ENCODE results near the gene SLC2A2. TPM values are rescaled to one million over a fixed set of nuclear protein-coding genes. Genes with fewer than 3 reads are reported as not detected.

The SLC2A2 gene
- total RNA-seq, 1 donor from 2014 or later, result not detected

DNA sequence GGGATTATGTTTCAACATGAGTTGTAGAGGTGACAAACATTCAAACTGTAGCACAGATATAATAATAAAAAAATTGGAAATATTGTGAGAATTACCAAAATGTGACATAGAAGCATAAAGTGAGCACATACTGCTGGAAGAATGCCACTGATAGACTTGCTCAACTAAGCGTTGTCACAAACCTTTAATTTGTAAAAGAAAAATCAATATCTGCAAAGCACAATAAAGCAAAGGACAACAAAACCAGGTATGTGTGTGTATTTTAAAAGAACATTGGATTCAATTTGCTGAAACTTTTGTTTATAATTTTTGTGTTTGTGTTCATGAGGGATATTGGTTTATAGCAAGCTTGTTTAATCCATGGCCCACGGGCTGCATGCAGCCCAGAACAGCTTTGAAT lies 77.3 kb downstream of the SLC2A2 start:
- H3K27ac ChIP-seq, result no peak overlapping the region
- no peak for DNase-seq (ENCODE audit: extremely low spot score in 2 of 2)
- no peaks in the 10 kb centered on the region for H3K9me3 ChIP-seq
- intact Hi-C loops (cut with DNase I), result no loop called here
- H3K4me1 ChIP-seq, result no peaks in the 10 kb centered on the region
- TF ChIP-seq POLR2AphosphoS5 (IDR thresholded peaks at IDR 0.05; ENCODE audit: insufficient read depth in 1 of 2, low read depth in 1 of 2), result no peak
- no peak for TF ChIP-seq POLR2A (IDR thresholded peaks at IDR 0.05)
- TF ChIP-seq, protein P1, sequence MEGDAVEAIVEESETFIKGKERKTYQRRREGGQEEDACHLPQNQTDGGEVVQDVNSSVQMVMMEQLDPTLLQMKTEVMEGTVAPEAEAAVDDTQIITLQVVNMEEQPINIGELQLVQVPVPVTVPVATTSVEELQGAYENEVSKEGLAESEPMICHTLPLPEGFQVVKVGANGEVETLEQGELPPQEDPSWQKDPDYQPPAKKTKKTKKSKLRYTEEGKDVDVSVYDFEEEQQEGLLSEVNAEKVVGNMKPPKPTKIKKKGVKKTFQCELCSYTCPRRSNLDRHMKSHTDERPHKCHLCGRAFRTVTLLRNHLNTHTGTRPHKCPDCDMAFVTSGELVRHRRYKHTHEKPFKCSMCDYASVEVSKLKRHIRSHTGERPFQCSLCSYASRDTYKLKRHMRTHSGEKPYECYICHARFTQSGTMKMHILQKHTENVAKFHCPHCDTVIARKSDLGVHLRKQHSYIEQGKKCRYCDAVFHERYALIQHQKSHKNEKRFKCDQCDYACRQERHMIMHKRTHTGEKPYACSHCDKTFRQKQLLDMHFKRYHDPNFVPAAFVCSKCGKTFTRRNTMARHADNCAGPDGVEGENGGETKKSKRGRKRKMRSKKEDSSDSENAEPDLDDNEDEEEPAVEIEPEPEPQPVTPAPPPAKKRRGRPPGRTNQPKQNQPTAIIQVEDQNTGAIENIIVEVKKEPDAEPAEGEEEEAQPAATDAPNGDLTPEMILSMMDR (IDR thresholded peaks at IDR 0.05), result no peak
- H3K36me3 ChIP-seq, result no peaks in the 10 kb centered on the region
- H3K27me3 ChIP-seq, result no peaks in the 10 kb centered on the region
- H3K4me3 ChIP-seq, result no peak overlapping the region

DNA sequence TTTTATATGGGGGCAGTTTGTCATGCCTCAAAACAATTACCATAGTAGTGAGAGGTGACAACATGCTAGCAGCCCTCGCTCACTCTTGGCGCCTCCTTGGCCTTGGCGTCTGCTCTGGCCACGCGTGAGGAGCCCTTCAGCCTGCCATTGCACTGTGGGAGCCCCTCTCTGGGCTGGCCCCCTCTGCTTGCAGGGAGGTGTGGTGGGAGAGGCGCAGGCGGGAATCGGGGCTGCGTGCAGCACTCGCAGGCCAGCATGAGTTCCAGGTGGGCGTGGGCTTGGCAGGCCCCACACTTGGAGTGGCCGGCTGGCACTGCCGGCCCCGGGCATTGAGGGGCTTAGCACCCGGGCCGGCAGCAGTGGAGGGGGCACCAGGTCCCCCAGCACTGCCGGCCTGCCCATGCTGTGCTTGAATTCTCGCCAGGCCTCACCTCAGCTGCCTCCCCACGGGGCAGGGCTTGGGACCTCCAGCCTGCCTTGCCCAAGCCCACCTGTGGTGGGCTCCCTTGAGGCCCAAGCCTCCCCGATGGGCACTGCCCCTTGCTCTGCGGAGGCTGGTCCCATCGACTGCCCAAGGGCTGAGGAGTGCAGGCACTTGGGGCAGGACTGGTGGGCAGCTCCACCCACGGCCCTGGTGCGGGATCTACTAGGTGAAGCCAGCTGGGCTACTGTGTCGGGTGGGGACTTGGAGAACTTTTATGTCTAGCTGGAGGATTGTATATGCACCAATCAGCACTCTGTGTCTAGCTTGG lies 79.3 kb downstream of the SLC2A2 start:
- TF ChIP-seq, protein P1 (IDR thresholded peaks at IDR 0.05), result no peak
- TF ChIP-seq POLR2A (IDR thresholded peaks at IDR 0.05) (no peak), POLR2AphosphoS5 (IDR thresholded peaks at IDR 0.05; ENCODE audit: insufficient read depth in 1 of 2, low read depth in 1 of 2) (no peak)
- Histone ChIP-seq H3K4me3 (no peak overlapping the region), H3K9me3 (no peaks in the 10 kb centered on the region), H3K4me1 (no peaks in the 10 kb centered on the region), H3K27ac (no peak overlapping the region), H3K27me3 (no peaks in the 10 kb centered on the region), H3K36me3 (no peaks in the 10 kb centered on the region)
- DNase-seq (ENCODE audit: extremely low spot score in 2 of 2), result no peak
- intact Hi-C loops (cut with DNase I), result no loop called here

Small RNAs within 50 kb of the gene (small RNA-seq; reads per million reads assigned to genes)
- gene RNU1-70P, result not detected

Other genes with a start within 250 kb of the SLC2A2 start
- gene RPL22L1, start 156.5 kb downstream of the SLC2A2 start, total RNA-seq, result 36.1 TPM
- 6.6 TPM for gene EIF5A2, start 118.1 kb downstream of the SLC2A2 start, total RNA-seq